Hematopoietic multipotent progenitor cell treated with erythropoietin and hydrocortisone succinate and interleukin-3 and kit ligand, for 15 days (in vitro differentiated cells): ENCODE results near the gene POMGNT1.

Experiments
- DNase-seq: peaks from one replicate; pipeline ENCODE4 v3.0.0-alpha.2; 2015; ENCODE audit warnings: low spot score

The POMGNT1 gene

GRCh38 chr1:46210561-46210960 lies 12.3 kb upstream of the POMGNT1 start:
- DNase-seq, result no peak

- DNase-seq, result no peak
Observed at GRCh38 chr1:46206399-46206798, 8.2 kb upstream of the POMGNT1 start.

- DNase-seq, result no peak
Observed at GRCh38 chr1:46205791-46206190, 7.6 kb upstream of the POMGNT1 start.

GRCh38 chr1:46205141-46205540 lies 6.9 kb upstream of the POMGNT1 start:
- DNase-seq, result no peak

- no peak for DNase-seq
Observed at GRCh38 chr1:46204406-46204742, 6.1 kb upstream of the POMGNT1 start.

- no peak for DNase-seq
Observed at GRCh38 chr1:46203738-46204405, 5.6 kb upstream of the POMGNT1 start.

- no peak for DNase-seq
Observed at GRCh38 chr1:46199233-46199749, 1.1 kb upstream of the POMGNT1 start.

- no peak for DNase-seq
Observed at GRCh38 chr1:46197560-46197963, 672 bp downstream of the POMGNT1 start.

GRCh38 chr1:46196609-46197008 lies 1.6 kb downstream of the POMGNT1 start:
- DNase-seq, result no peak

GRCh38 chr1:46194641-46195193 lies 3.5 kb downstream of the POMGNT1 start:
- no peak for DNase-seq

- DNase-seq, result no peak
Observed at GRCh38 chr1:46193984-46194570, 4.2 kb downstream of the POMGNT1 start.

GRCh38 chr1:46193285-46193684 lies 4.9 kb downstream of the POMGNT1 start:
- DNase-seq, result no peak

GRCh38 chr1:46192171-46192570 lies 6.1 kb downstream of the POMGNT1 start:
- DNase-seq, result no peak

GRCh38 chr1:46191033-46191701 lies 7.1 kb downstream of the POMGNT1 start:
- DNase-seq, result no peak

GRCh38 chr1:46190539-46190938 lies 7.7 kb downstream of the POMGNT1 start:
- DNase-seq, result no peak

GRCh38 chr1:46188295-46189030 lies 9.8 kb downstream of the POMGNT1 start:
- DNase-seq, result no peak

- DNase-seq, result no peak
Observed at GRCh38 chr1:46187106-46187869, 10.9 kb downstream of the POMGNT1 start.

- DNase-seq, result no peak
Observed at GRCh38 chr1:46186076-46186475, 12.2 kb downstream of the POMGNT1 start.

GRCh38 chr1:46184920-46185658 lies 13.1 kb downstream of the POMGNT1 start:
- no peak for DNase-seq

- no peak for DNase-seq
Observed at GRCh38 chr1:46183926-46184557, 14.2 kb downstream of the POMGNT1 start.
